ENCODE data around the gene EMP2. TPM values are rescaled to one million over a fixed set of nuclear protein-coding genes. Genes with fewer than 3 reads are reported as not detected.

The EMP2 gene
- total RNA-seq, 2 donors from 2014 or later: 40.3 to 66.8 TPM

- H3K36me3 ChIP-seq: no peaks in the 10 kb centered on the region
- no peak overlapping the region for H3K4me3 ChIP-seq
- H3K27me3 ChIP-seq: no peaks in the 10 kb centered on the region
- no peak for TF ChIP-seq CTCF (IDR thresholded peaks at IDR 0.05)
- peaks cover 0 to 44% of the 10 kb centered on the region in 2 donors for H3K4me1 ChIP-seq
- no peak overlapping the region for H3K27ac ChIP-seq
- H3K9me3 ChIP-seq: no peaks in the 10 kb centered on the region
- DNase-seq (ENCODE audit: low spot score): no peak
These were observed 19.2 kb upstream of the EMP2 start for GRCh38 chr16:10599626-10600025.

- DNase-seq (ENCODE audit: low spot score): no peak
- H3K9me3 ChIP-seq: no peaks in the 10 kb centered on the region
- peaks cover 0 to 44% of the 10 kb centered on the region in 2 donors for H3K4me1 ChIP-seq
- H3K27ac ChIP-seq: no peak overlapping the region
- no peak overlapping the region for H3K4me3 ChIP-seq
- H3K36me3 ChIP-seq: no peaks in the 10 kb centered on the region
- no peak for TF ChIP-seq CTCF (IDR thresholded peaks at IDR 0.05)
- no peaks in the 10 kb centered on the region for H3K27me3 ChIP-seq
These were observed 17.8 kb upstream of the EMP2 start for GRCh38 chr16:10598157-10598556.

- no peak for DNase-seq (ENCODE audit: low spot score)
- no peak for TF ChIP-seq CTCF (IDR thresholded peaks at IDR 0.05)
- Histone ChIP-seq H3K9me3 (no peaks in the 10 kb centered on the region), H3K27me3 (no peaks in the 10 kb centered on the region), H3K36me3 (no peaks in the 10 kb centered on the region), H3K27ac (no peak overlapping the region), H3K4me1 (peaks cover 0 to 44% of the 10 kb centered on the region in 2 donors), H3K4me3 (no peak overlapping the region)
These were observed 16.8 kb upstream of the EMP2 start for GRCh38 chr16:10597187-10597601.

GRCh38 chr16:10594312-10594950 lies 14.0 kb upstream of the EMP2 start:
- Histone ChIP-seq H3K27me3 (no peaks in the 10 kb centered on the region), H3K4me3 (no peak overlapping the region), H3K27ac (no peak overlapping the region), H3K36me3 (no peaks in the 10 kb centered on the region), H3K9me3 (no peaks in the 10 kb centered on the region), H3K4me1 (peaks cover 0 to 19% of the 10 kb centered on the region in 2 donors)
- DNase-seq (ENCODE audit: low spot score): no peak
- TF ChIP-seq CTCF (IDR thresholded peaks at IDR 0.05): no peak

GRCh38 chr16:10592611-10593010 lies 12.2 kb upstream of the EMP2 start:
- no peak for TF ChIP-seq CTCF (IDR thresholded peaks at IDR 0.05)
- Histone ChIP-seq H3K9me3 (no peaks in the 10 kb centered on the region), H3K27ac (no peak overlapping the region)

GRCh38 chr16:10590342-10590741 lies 9.9 kb upstream of the EMP2 start:
- H3K27me3 ChIP-seq: no peaks in the 10 kb centered on the region
- H3K36me3 ChIP-seq: no peaks in the 10 kb centered on the region
- H3K4me3 ChIP-seq: no peak overlapping the region
- no peak for DNase-seq (ENCODE audit: low spot score)
- H3K27ac ChIP-seq: no peak overlapping the region
- no peak for TF ChIP-seq CTCF (IDR thresholded peaks at IDR 0.05)
- H3K4me1 ChIP-seq: no peaks in the 10 kb centered on the region
- no peaks in the 10 kb centered on the region for H3K9me3 ChIP-seq

More at GRCh38 chr16:10592611-10593010, 12.2 kb upstream of the EMP2 start:
- H3K27me3 ChIP-seq: no peaks in the 10 kb centered on the region
- no peak overlapping the region for H3K4me3 ChIP-seq
- no peak for DNase-seq (ENCODE audit: low spot score)
- H3K36me3 ChIP-seq: no peaks in the 10 kb centered on the region
- peaks cover 0 to 1% of the 10 kb centered on the region in 2 donors for H3K4me1 ChIP-seq

Measured in right atrium auricular region (tissue), 2 donors.